Adrenal gland (tissue), 5 donors: ENCODE data around the gene ADAMTS17.

ENCODE experiments used
- POLR2A ChIP-seq, 2 donors: fragments of 450-650 bp; IDR thresholded peaks; one replicate each; pipeline ENCODE4 v1.6.1; 2017; ENCODE audit warnings: antibody characterized with exemption in 2 of 2, mild to moderate bottlenecking in 2 of 2, moderate library complexity in 1 of 2
- TF ChIP-seq, protein P1 (sequence below), 6 experiments: fragments of 450-650 bp in 4 of 6; fragments of 200-600 bp in 2 of 6; sonication (generic) in 1 of 6; IDR thresholded peaks; 1 replicate in 5 of 6; 2 replicates in 1 of 6; pipeline versions ENCODE4 v1.5.1 to v1.8.0; 2016 to 2021; ENCODE audit warnings: antibody characterized with exemption in 6 of 6, mild to moderate bottlenecking in 2 of 6, moderate library complexity in 1 of 6
- donor health status: DM: no; HTN: no; CAD: no.

- TF ChIP-seq, protein P1, sequence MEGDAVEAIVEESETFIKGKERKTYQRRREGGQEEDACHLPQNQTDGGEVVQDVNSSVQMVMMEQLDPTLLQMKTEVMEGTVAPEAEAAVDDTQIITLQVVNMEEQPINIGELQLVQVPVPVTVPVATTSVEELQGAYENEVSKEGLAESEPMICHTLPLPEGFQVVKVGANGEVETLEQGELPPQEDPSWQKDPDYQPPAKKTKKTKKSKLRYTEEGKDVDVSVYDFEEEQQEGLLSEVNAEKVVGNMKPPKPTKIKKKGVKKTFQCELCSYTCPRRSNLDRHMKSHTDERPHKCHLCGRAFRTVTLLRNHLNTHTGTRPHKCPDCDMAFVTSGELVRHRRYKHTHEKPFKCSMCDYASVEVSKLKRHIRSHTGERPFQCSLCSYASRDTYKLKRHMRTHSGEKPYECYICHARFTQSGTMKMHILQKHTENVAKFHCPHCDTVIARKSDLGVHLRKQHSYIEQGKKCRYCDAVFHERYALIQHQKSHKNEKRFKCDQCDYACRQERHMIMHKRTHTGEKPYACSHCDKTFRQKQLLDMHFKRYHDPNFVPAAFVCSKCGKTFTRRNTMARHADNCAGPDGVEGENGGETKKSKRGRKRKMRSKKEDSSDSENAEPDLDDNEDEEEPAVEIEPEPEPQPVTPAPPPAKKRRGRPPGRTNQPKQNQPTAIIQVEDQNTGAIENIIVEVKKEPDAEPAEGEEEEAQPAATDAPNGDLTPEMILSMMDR (IDR thresholded peaks at IDR 0.05): no peak
- no peak for TF ChIP-seq POLR2A (IDR thresholded peaks at IDR 0.05)
Observed at GRCh38 chr15:100220058-100220768, 121.6 kb downstream of the ADAMTS17 start.
